Measurements from ENCODE around the gene CNTF.
A peak's percentile ranks its signal among the peaks of the same experiment; 100 is the strongest.
"Not testable (repeated sequence)": the region's sequence is repeated elsewhere in the genome, so short reads cannot be mapped to it uniquely, and the experiment has no call there.

Gene CNTF, protein sequence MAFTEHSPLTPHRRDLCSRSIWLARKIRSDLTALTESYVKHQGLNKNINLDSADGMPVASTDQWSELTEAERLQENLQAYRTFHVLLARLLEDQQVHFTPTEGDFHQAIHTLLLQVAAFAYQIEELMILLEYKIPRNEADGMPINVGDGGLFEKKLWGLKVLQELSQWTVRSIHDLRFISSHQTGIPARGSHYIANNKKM

DNA sequence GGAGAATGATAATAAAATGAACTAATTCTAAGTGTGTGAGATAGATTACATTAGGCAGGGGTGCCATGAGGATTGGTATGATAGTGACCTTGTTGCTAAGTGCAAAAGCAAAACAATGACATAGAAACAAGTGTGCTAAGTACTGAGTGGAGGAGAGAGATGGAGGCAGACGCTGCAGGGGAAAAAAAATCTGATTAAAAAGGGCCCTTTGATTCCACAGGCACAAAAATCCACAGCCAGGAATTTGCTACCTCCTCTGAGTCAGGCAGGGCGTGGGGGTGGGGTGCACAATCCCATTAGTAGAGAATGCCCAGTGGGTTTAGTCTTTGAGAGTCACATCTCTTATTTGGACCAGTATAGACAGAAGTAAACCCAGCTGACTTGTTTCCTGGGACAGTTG, at the start of gene CNTF:
CNTF (plus strand) TSS at position 322 of the 400 bp plus-strand sequence. CDS start 88 bp downstream, outside the sequence.
- no peak for DNase-seq

DNA sequence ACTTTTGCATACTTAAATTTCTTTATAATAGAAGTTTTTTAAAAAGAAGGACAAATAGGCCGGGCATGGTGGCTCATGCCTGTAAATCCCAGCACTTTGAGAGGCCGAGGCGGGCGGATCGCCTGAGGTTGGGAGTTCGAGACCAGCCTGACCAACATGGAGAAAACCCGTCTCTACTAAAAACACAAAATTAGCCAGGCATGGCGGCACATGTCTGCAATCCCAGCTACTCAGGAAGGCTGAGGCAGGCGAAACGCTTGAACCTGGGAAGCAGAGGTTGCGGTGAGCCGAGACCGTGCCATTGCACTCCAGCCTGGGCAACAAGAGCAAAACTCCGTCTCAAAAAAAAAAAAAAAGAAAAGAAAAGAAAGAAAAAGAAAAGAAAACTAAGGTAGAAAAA, 49.6 kb upstream of the CNTF start:
- not testable (repeated sequence) for DNase-seq

DNA sequence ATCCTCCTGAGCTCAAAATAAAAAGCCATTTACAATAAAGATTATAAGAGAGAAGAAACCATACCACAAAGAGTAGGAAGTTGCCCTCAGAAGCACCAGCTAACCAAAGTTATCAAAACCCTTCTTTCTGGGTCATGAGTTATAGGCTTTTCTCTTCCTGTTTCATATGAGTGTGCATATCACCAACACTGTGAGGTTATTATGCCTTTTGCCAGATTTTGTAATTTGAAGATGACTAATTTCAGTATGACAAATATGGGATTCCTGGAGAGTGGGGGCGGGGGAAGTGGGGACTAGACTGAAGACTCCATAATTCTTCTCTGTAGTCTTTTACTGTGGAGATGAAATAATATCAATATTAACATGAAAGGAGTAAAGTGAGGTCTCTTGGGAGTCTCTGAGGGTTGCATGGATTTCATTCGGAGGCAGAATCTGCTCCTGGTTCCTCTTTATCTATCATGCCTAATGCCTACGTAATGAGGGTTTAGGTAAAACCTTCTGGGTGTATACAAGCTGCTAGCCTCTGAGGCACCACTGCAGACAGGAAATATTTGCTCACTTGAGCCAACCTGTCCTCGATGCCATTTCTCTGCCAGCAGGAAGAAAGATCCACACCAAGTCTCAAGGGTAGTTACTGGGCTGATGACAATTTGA, 48.9 kb upstream of the CNTF start:
- peak; percentile 73 to 77 for DNase-seq

DNA sequence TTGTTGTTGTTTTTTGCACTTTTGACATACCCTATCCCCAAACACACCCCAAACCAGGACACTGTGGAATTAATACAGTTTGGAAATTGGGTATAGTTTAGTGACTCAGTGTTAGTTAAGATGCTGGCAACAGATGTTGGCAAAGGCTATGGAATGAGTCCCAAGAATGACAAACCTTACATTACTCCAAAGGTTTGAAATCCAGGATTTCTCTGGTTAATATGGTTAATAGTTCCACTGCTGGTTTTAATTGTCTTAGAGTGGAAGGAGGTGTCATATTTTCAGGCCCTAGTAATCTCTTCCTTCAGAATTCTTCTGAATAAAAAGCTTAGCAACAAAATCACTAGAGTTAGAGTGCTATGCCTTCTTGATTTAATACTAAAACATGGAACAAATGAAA, 47.6 kb upstream of the CNTF start:
- DNase-seq: no peak

DNA sequence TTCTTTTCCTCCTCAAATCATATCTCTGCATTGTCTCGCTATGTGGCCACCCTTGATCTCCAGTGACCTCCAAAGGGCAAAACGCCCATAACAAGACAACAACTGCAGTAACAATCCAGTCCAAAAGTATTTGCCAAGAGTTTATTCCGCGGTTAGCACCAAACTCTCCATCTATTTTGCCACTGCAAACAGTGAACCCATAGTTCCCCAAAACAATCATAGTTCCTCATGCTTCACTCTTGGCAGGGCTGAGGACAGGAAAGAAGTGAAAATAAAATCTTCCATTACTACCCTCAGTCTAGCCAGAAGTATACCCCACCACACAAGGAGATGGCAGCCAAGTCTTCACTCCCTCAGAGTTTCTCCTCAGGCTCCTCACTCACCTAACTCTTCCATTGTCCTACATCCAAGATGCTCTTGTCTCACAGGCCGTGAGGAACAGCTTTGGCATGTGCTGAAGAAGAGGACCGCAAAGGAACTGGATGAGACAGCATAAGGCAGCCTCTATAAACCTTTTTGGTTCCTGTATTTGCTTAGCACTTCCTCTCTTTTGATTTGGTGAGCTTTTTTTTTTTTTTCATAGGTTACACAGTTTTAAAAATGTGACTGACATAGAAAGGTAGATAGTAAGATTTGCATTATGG, 47.0 kb upstream of the CNTF start, which contains the start of gene LPXN:
LPXN (minus strand) TSS at position 480 of the 644 bp plus-strand sequence; CDS start at position 396, 84 bp downstream.
- DNase-seq: peak; percentile 41 to 56

DNA sequence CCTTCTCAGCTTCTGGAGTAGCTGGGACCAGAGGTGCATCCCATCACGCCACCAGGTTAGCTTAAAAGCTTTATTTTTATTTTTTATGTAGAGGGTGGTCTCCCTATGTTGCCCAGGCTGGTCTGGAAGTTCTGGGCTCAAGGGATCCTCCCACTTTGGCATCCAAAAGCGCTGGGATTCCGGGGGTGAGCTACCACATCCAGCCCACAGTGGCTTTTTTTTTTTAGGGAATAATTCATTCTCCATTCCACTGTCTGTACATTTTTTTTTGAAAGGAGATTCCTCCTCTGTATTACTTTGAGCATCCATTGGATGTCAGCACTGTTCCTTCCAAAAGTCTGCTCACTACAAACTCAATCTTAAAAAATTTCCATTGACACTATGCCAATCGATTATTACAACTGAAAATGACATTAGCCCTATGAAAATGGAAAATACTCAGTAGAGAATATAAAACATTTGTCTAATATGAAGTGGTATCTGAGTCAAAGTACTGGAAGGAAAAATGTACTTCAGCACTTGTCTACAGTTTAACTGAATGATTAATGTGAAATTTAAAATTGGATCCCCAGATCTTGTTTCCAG, 45.5 kb upstream of the CNTF start:
- DNase-seq: no peak

DNA sequence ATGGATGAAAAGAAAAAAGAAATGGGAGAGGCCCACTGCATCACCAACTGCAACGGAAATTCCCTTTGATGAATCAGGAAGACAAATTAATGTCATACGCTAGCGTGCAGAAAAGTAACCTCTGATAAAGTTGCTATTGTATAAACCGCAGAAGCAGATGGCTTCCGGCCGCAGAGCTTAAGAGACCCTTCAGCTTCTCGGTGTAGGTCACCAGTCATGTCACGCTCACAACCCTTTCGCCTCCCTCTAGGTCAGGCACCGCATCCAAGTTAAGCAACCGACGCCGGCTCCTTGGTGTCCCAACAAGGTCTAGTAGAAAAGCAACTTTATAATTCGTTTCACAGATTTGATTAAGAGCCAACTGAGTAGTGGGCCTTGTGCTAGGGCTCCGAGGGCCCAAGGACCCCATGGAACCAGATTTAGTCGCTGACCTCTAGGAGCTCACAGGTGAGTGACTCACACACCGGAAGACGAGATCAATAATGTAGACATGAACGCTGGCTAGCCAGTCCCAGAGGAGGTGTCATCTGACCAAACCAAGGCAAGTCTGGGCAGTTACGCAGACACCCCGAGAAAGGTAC, 44.8 kb upstream of the CNTF start:
- DNase-seq: peak; percentile 72 to 81

DNA sequence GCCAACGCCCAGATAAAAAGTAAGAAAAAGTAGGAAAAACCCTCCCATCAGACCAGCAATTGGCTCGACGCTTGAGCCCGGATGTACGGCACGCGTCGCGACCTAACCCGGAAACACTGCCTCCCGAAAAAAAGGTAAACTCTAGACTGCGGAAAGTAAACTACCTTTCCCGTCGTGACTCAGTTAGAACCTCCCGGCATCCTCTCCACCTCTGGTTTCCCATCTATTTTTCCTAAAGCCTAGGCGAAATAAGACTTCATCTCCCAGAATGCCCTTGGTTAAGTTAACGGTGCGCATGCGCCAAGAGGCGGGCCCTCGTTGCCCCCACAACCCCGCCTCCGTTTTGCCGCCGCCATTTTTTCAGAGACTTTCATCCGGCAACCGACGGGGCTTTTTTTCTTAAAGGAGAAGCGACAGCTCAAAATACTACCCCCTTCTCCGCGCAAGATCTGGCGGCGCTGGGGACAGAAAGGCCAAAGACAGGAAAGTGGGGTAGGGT, 44.3 kb upstream of the CNTF start:
- DNase-seq: peak; percentile 92 to 96

DNA sequence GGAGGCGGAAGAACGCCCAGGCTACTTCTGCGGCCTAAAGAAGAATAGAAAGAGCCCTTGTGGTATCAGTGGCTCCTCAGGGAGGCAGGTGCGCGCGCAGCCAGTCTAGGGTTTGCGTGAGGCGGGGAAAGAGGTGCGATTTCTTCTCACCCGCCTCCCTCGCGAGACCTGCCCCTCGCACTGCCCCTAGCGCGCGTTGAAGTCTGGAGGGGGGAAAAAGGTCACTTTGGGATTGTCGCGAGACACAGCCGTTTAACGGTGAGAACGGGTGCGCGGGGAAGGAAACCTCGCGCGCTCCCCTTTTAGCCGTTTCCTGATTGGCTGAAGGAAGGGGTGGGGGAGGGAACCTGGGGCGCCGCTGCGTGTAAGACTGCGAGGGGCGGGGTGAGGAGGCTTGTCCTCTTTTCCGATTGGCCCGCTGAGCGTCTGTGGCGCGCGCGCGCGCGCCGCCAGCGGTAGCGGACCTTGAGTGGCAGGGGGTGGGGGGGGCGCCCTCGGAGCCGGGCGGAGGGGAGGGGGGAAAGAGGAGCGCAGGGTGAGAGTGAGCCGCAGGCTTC, 43.8 kb upstream of the CNTF start, which contains the start of gene ZFP91:
ZFP91 (plus strand) TSS at position 429 of the 557 bp plus-strand sequence. CDS start 219 bp downstream, outside the sequence.
- peak; percentile 96 to 98 for DNase-seq

DNA sequence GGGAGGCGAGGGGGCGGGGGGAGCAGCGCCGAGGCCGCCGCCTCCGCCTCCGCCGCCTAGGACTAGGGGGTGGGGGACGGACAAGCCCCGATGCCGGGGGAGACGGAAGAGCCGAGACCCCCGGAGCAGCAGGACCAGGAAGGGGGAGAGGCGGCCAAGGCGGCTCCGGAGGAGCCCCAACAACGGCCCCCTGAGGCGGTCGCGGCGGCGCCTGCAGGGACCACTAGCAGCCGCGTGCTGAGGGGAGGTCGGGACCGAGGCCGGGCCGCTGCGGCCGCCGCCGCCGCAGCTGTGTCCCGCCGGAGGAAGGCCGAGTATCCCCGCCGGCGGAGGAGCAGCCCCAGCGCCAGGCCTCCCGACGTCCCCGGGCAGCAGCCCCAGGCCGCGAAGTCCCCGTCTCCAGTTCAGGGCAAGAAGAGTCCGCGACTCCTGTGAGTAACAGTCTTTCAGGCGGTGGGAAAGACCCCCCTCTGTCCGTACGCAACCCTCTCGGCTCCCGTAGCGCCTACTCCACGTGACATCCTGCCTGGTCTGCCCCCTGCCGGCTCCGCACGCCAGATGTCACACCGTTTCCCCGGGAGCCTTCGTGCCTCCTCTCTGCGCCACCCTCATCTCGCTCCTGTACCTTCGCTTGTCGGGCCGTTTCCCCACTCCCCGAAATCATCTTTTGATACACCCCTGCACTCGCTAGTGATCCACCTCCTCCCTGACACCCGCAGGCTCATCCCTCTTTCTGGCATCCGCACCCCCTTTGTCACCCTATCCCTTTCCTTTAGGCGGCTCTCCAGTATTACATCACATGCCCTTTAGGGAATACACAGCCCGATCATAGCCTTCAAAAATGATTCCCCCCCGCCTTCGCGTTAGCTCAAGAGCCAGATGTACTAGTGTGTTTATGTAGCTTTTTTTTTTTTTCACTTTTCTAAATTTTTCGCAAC, 43.0 kb upstream of the CNTF start:
- peak; percentile 91 to 92 for DNase-seq

DNA sequence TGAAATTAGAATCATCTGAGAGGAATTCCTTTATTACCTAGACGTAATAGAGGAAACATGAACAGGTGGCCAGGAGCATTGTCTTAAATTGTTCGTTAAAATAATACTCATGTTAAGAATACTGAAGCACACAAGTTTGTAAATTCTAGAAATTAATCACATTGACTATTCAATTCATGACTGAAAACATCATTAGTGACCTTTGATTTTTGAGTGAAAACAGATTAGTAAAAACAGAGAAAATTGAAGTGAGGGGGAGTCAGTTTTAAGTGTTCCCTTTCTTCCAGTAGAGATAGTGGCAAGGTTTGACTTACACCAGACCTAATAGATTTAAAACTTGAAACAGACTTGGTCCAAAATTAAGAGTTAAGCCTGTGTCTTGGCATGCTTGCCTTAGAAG, 42.2 kb upstream of the CNTF start:
- no peak for DNase-seq

DNA sequence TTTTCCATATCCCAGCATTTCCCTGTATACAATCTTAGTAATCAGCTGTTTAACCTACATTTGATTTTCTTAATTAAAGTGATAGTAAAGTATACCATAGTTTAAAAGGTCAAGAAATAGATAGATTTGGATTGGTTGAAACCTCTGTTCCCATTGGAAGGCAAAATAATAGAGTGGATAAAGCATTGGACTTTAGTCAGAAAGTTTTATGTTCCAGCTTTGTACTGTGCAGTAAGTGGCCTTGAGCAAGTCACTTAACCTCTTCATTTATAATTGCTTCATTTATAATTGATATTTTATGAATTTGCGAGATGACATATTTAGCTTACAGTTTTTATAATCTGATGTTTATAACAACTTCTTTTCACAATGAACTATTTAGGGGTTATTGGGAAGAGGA, 40.0 kb upstream of the CNTF start:
- DNase-seq: no peak

DNA sequence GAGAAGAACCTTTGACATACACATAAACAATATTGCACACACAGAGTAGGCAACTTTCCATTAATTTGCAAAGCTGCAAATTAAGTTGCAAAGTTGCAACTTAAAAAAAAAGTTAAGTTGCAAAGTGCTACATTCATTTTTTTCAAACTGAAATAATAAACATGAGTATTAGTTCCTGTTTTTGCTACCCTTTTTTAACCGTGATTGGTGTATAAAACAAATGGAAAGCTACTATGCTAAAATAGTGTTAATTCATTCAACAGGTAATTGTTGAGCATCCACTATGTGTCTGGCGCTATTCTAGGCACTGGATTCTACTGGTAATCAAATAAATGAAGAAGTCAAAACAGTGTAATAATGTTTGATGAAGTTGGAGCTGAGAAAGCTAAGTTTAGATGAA, 35.5 kb upstream of the CNTF start:
- DNase-seq: no peak

DNA sequence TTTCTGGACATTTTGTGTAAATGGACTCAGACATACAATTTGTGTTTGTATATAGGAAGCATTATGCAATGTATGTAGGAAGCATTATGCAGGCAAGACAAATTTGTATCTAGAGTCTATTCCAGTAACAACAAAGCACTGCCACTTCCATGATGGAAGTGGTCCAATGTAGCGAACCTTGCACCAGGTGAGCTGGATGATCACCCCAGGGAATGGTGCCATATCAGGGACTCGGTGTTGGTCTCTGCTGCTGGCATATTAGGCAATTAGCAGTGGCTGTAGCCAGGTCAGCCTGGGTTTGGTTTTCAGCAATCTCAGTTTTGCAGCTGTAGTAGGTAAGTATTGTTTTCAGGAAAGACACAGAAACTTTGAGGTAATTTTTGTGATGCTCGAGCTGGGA, 30.8 kb upstream of the CNTF start:
- DNase-seq: no peak

DNA sequence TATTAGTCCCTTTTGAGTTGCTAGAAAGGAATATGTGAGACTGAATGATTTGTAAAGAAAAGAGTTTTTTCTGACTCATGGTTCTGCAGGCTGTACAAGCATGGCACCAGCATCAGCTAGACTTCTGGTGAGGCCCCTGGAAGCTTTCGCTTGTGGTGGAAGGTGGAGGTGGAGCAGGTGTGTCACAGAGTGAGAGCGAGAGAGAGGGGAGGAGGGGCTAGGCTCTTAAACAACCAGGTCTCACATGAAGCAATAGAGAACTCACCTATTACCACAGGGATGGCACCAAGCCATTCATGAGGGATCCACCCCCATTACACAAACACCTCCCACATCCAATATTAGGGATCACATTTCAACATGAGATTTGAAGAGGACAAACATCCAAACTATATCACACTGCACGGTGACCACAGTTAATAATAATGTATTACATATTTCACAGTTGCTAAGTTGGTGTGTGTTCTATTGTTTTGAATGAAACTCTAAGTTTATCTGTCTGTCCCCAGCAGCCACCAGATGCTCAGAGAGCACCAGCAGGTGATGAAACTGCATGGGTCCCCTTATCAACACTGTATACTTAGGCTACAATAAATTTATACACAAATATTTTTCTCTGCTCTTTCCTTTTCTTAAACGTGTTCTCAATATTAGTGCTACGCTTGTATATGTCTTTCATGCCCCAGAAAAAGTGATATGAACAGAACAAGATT, 29.5 kb upstream of the CNTF start:
- peak; percentile 50 to 52 for DNase-seq

DNA sequence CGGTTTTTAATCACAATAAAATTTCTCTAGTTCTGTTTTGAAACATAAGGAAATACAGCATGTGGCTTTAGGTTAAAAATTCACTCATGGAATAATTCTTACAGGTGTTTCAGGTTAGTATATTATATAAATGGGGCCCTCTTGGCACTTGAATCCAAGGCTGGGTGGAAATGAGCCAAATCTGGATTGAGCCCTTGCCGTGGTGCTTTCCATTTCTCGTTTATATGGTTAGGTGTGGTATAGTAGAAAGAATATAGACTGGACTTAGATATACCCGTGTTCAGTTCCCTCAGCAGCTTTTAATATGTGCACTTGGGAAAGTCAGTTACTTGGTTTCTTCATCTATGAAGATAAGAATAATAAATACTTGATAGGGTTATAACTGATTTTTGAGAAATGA, 27.6 kb upstream of the CNTF start:
- no peak for DNase-seq

DNA sequence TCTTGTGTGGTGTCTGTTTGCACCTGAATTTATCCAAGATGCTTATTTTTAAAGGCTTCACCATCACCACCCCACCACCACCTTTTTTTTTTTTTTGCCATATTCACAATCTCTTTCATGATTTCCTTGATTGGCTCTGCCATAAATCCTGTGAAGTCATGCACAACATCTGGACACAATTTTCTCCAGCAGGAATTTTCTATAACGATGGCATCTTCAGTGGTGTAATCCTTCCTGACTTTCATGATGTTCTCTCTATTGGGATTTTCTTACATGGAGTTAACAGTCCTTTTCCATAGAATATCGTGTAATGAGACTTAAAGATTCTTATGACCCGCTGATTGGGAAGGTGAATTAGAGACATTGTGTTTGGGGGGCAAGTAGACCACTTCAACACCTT, 25.8 kb upstream of the CNTF start:
- DNase-seq: no peak

DNA sequence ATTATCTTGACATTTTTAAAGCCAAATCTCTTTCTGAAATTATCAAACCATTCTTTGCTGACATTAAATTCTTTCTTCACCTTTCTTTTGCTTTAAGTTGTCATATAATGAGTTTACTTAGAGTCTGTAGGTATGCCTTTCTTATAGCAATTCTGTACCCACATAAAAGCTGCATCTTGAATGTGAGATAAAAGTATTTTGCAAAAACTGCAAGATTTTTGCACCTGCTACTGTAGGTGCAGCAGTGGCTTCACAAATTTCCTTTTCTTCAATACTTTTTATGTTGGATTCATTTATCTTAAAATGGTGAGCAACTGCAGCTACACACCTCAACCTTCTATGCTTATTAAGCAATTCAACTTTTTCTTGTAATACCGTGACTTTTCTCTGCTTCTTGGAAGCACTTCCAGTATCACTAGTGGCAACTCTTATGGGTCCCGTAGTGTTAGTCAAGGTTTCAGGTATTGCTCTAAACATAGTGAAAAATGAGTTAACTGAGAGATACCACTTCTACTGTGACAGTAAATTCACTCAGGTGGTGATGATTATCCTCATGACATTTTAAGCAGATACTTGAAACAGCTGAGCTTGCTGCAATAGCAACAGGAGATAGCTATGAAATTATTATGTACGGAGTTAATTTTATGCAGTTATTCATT, 24.9 kb upstream of the CNTF start:
- DNase-seq: no peak

DNA sequence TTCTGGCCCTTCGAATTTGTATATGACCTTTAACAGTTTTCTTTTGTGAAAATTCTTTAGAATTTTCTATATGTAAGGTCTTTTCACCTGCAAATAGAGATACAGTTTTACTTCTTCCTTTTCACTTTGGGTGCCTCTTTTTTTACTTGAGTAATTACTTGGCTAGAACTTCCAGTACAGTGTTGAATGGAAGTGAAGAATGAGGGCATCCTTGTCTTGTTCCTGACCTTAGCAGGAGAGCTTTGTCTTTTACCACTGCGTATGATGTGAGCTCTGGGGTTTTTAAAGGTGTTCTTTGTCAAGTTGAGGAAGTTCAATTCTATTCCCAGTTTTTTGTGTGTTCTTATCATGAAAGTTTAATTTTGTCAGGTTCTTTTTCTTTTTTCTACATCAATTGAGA, 22.0 kb upstream of the CNTF start:
- DNase-seq: no peak
